ENCODE data around the gene CCDC34.

Gene CCDC34

GRCh38 chr11:27362749-27363575 lies at the start of gene CCDC34:
CCDC34 (minus strand) TSS chr11:27363215; CDS start chr11:27363194, 21 bp downstream.
- in situ Hi-C loops (cut with HindIII; ENCODE audit: low sequenced_read_pairs) = no loop called here

GRCh38 chr11:27412192-27412691 lies 49.2 kb upstream of the CCDC34 start:
- in situ Hi-C loops (cut with HindIII; ENCODE audit: low sequenced_read_pairs) = no loop called here

- in situ Hi-C loops (cut with HindIII; ENCODE audit: low sequenced_read_pairs) = no loop called here
Observed at GRCh38 chr11:27411328-27411727, 48.3 kb upstream of the CCDC34 start.

GRCh38 chr11:27410272-27410671 lies 47.3 kb upstream of the CCDC34 start:
- in situ Hi-C loops (cut with HindIII; ENCODE audit: low sequenced_read_pairs) = no loop called here

GRCh38 chr11:27409742-27410141 lies 46.7 kb upstream of the CCDC34 start:
- in situ Hi-C loops (cut with HindIII; ENCODE audit: low sequenced_read_pairs) = no loop called here

GRCh38 chr11:27409049-27409448 lies 46.0 kb upstream of the CCDC34 start:
- in situ Hi-C loops (cut with HindIII; ENCODE audit: low sequenced_read_pairs) = no loop called here

GRCh38 chr11:27408246-27408800 lies 45.3 kb upstream of the CCDC34 start:
- in situ Hi-C loops (cut with HindIII; ENCODE audit: low sequenced_read_pairs) = no loop called here

GRCh38 chr11:27406498-27407354 lies 43.7 kb upstream of the CCDC34 start:
- in situ Hi-C loops (cut with HindIII; ENCODE audit: low sequenced_read_pairs) = no loop called here

- in situ Hi-C loops (cut with HindIII; ENCODE audit: low sequenced_read_pairs) = no loop called here
Observed at GRCh38 chr11:27405134-27405533, 42.1 kb upstream of the CCDC34 start.

- in situ Hi-C loops (cut with HindIII; ENCODE audit: low sequenced_read_pairs) = no loop called here
Observed at GRCh38 chr11:27404427-27404826, 41.4 kb upstream of the CCDC34 start.

GRCh38 chr11:27403195-27403594 lies 40.2 kb upstream of the CCDC34 start:
- in situ Hi-C loops (cut with HindIII; ENCODE audit: low sequenced_read_pairs) = no loop called here

GRCh38 chr11:27402450-27402849 lies 39.4 kb upstream of the CCDC34 start:
- in situ Hi-C loops (cut with HindIII; ENCODE audit: low sequenced_read_pairs) = no loop called here

- in situ Hi-C loops (cut with HindIII; ENCODE audit: low sequenced_read_pairs) = no loop called here
Observed at GRCh38 chr11:27401833-27402316, 38.9 kb upstream of the CCDC34 start.

- in situ Hi-C loops (cut with HindIII; ENCODE audit: low sequenced_read_pairs) = no loop called here
Observed at GRCh38 chr11:27401280-27401832, 38.3 kb upstream of the CCDC34 start.

GRCh38 chr11:27398400-27398770 lies 35.4 kb upstream of the CCDC34 start:
- in situ Hi-C loops (cut with HindIII; ENCODE audit: low sequenced_read_pairs) = no loop called here

GRCh38 chr11:27397624-27398399 lies 34.8 kb upstream of the CCDC34 start:
- in situ Hi-C loops (cut with HindIII; ENCODE audit: low sequenced_read_pairs) = no loop called here

GRCh38 chr11:27396259-27396839 lies 33.3 kb upstream of the CCDC34 start:
- in situ Hi-C loops (cut with HindIII; ENCODE audit: low sequenced_read_pairs) = no loop called here

GRCh38 chr11:27395556-27396258 lies 32.7 kb upstream of the CCDC34 start:
- in situ Hi-C loops (cut with HindIII; ENCODE audit: low sequenced_read_pairs) = no loop called here

- in situ Hi-C loops (cut with HindIII; ENCODE audit: low sequenced_read_pairs) = no loop called here
Observed at GRCh38 chr11:27394781-27395228, 31.8 kb upstream of the CCDC34 start.

Measured in endothelial cell of hepatic sinusoid (primary cell).